HG03097 (cell line): Measurements from ENCODE around the gene PPM1J.

Experiments used
- ATAC-seq: cut with Tn5 transposase; IDR thresholded peaks from one replicate; pipeline ENCODE4 v1.9.1; 2021; ENCODE audit not compliant: unreplicated experiment, low FRiP score

PPM1J gene

GRCh38 chr1:112689196-112689841 lies 25.8 kb downstream of the PPM1J start:
- ATAC-seq, result no peak

- no peak for ATAC-seq
Measured at GRCh38 chr1:112688781-112689193, 26.3 kb downstream of the PPM1J start.

- ATAC-seq, result no peak
Measured at GRCh38 chr1:112687785-112688496, 27.2 kb downstream of the PPM1J start.

GRCh38 chr1:112687361-112687760 lies 27.8 kb downstream of the PPM1J start:
- no peak for ATAC-seq

DNA sequence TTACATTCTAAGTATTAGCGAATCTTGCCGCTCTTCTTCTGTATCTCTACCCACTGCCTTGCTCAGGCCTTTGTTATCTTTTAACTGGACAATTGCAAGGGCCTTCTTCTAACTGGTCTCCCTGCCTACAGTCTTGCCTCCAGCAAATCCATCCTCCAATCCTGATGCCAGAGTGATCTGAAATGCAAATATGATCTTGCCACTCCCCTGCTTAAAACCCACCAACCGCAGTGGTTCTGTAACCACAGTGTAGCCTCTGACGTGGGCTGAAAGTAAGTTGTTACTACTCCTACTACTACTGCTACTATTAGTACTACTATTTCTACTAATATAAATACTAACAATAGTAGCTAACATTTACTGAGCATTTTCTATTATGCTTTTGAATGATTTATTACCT lies 28.3 kb downstream of the PPM1J start:
- no peak for ATAC-seq

GRCh38 chr1:112686417-112686816 lies 28.7 kb downstream of the PPM1J start:
- no peak for ATAC-seq

DNA sequence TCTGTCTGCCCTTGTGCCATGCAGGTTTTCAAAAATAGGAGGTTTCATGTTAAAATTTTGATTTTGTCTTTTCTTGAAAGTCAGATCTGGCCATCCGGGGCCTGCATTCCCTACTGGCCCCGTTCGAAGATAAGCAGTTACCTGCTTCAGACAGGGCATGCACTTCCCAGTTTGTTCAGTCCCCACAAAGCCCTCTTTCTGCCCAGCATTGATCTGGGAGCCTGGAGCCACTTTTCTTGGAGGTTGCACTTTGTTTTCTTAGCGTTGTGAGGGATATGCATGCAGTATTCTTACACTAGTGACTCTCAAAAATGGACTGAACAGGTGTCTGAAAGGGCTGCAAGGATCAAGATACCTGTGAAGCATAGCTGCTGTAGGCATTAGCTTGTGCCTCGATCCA lies 29.2 kb downstream of the PPM1J start:
- no peak for ATAC-seq

DNA sequence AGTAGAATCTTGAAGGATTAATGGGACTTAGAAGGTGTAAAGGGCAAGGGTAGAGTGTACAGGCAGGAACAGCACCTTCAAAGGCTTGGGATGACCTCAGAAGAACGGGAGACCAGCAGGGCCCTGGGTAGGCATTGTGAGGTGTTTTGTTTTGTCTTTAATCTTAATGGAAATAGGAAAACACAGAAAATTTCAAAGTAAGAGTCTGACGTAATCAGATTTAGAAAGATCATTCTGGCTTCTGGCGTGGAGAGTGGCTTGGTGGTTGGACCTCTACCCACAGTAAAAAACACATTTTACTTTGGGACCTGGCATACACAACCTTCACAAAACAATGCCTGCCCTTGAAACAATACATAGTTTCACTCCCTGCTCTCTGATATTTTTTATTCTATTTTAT lies 36.5 kb downstream of the PPM1J start:
- no peak for ATAC-seq

GRCh38 chr1:112677501-112677900 lies 37.6 kb downstream of the PPM1J start:
- ATAC-seq, result no peak

GRCh38 chr1:112676543-112676942 lies 38.6 kb downstream of the PPM1J start:
- ATAC-seq, result no peak

GRCh38 chr1:112675728-112676381 lies 39.3 kb downstream of the PPM1J start:
- ATAC-seq, result no peak

DNA sequence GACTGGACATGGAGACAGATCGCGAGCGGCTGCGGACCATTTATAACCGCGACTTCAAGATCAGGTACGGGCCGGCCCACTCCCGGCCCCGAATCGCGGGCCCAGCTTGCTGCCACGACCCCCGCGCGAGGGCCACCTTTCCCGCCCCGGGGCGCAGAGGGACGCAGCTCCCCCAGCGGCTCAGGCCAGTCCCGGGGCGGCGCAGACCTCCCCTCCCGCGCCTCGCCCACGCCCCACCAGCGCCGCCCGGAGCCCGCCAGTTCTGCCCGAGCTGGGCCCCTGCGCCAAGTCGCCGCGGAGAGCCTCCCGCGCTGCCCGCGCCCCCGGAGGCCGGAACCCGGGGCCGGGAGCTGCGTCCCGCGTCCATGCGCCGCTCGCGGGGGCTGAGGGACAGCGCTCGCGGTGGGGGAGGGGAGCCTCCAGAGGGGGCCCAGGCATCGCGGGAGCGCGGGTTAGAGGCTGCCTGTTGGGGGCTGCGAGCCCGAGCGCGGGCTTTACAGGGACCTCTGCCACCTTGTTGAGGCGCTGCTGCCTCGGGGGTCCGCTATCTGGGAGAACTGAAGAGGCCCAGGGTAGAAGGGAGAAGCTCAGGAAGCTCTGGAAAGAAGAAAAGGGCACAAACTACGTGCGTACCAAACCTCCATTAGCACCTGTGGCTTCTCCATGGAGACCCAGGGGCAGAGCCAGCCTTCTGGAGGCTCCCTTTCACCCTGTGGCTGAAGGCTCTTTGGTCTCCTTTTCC lies 40.0 kb downstream of the PPM1J start:
- peak; percentile 23 for ATAC-seq

- ATAC-seq, result peak; percentile 50
Measured at GRCh38 chr1:112674440-112674985, 40.6 kb downstream of the PPM1J start, which contains the start of gene MOV10. MOV10 (plus strand) TSS chr1:112674659; CDS start chr1:112674913, 254 bp downstream.

DNA sequence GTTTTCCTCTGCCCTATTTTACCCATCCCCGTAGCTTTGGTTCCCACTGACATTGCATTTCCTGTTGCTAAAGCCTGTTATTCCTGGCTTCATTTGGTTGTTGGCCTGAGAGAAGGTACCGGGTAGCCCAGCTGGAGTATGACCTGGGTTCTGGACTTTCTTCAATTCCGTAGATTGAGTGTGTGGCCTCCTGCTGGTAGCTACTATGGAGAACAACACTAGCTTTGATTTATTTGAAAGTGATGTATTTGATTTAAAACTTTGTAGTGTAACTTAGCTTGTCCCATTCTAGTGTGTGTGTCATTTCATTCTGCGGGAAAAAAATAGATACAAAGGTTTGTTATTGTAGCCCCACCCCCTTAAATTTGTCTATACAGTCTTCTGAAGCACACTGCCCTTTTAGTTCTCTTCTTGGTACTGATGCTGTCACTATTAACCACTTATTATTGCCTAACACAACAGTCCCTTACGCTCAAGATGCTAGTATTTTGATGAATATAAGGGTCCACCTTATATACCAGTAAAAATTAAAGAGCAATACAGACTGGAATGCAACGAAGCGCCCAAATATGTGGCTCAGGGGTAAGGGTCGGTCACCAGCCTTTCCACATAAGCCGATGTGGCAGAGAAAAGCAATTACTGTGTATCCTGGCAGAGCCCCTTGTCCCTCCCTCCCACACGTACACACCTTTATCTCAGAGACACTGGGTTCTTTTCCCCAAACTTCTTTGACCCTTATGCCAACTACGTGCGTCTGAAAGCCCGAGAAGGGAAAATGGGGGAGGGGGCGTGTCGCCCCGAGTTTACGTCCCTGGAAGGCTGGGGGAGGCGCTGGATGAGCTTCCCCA lies 41.3 kb downstream of the PPM1J start:
- ATAC-seq, result peak; percentile 13

DNA sequence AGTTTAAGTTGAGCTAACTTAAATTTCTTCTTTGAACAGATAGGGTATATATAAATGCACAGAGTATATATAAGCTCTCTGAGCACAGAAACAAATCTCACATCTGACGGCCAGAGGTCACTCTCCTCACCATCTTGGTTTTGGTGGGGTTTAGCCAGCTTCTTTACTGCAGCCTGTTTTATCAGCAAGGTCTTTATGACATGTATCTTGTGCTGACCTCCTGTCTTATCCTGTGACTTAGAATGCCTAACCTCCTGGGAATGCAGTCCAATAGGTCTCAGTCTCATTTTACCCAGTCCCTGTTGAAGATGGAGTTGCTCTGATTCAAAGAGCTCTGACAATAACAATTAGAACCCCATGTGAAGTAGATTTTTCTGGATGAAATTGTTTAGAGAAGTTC lies 42.3 kb downstream of the PPM1J start:
- no peak for ATAC-seq

DNA sequence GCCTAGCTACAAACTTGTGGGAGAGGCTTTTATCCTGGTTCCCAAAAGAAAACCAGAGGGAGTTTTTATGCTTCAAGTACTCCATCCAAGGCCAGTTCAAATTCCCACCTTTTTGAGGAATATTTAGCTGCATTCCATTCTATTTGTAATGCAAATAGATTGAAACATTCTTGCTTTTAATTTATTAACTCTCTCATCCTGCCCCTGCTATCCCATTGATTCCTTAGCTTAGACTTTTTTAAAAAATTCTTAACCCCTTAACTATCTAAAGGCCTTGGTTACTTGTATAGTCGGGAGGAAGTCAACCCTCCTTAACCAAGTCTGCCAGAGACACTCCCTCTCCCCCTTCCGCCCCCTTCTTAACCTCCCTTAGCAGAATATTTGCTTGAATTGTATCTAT lies 43.1 kb downstream of the PPM1J start:
- no peak for ATAC-seq

DNA sequence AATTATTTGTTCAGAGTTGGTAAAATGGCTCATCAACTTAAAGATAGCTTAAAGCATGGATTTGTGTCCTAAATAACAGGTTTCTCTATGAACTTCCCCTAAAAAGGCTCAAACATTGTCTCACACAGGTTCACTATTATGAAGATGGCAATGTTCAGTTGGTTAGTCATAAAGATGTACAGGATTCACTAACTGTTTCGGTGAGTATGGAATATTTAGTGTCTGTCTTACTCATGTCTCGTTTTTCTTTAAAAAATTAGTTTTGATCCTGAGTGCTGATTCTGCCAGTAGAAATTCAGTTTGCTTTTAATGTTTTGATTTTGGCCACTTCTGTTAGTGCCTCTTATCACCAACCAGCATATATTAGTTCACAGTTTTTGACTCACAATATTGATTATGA lies 48.2 kb downstream of the PPM1J start:
- ATAC-seq, result no peak

DNA sequence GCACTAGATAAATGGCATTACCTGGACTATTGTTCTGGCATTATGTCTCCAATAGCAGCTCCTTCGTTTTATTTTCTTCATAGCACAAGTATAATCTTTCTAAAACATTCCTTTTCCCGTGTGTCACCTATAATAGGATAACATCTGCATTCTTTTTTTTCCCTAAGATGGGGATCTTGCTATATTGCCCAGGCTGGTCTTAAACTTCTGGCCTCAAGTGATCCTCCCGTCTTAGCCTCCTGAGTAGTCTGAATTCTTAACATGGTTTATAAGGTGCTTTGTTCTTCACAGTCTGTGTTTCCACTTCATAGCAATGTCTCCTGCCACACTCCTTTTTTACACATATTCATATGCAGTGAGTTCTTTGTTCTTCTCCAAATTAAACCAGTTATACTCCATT lies 49.3 kb downstream of the PPM1J start:
- no peak for ATAC-seq
